Measurements from ENCODE around the gene PEA15. TPM values are rescaled to one million over a fixed set of nuclear protein-coding genes. Genes with fewer than 3 reads are reported as not detected.

The PEA15 gene
- total and polyA plus RNA-seq, 9 of the 15 experiments (the other 6 are each of a cell fraction or from before 2014, with no cell fraction given), result 8.2 to 175 (median 35.4) TPM

GRCh38 chr1:160193091-160193819, 11.9 kb upstream of the PEA15 start (continued):
- peak; percentile 71 for TF ChIP-seq RB1 (IDR thresholded peaks at IDR 0.05; ENCODE audit: low read depth)
- no peak for TF ChIP-seq PBX2 (CRISPR knock-in tag; IDR thresholded peaks at IDR 0.05; ENCODE audit: low read depth)
- TF ChIP-seq PBX2 (tag; conservative IDR thresholded peaks at IDR 0.05; ENCODE audit: low read depth), result no peak

- Histone ChIP-seq H3K4me1 (replicated peaks in 1 of 2; ENCODE audit: control insufficient read depth in 2 of 2, insufficient read depth in 2 of 2, low read length in 2 of 2) (peaks cover 4 to 10% of the 10 kb centered on the region in 2 experiments), H3K27me3 (ENCODE audit: control insufficient read depth in 2 of 2, insufficient read depth in 2 of 2, low read length in 2 of 2) (peaks cover 16 to 37% of the 10 kb centered on the region in 2 experiments; a peak in 3 of 5 replicates), H3K9me1 (ENCODE audit: control insufficient read depth, insufficient read depth, low read length) (no peaks in the 10 kb centered on the region), H3K4me3 (no peak overlapping the region), H3K79me2 (ENCODE audit: control insufficient read depth, insufficient read depth, low read length) (no peaks in the 10 kb centered on the region), H3K36me3 (ENCODE audit: control insufficient read depth, insufficient read depth, low read length) (no peaks in the 10 kb centered on the region; the same call in 2 of the 3 replicates), H4K20me1 (replicated peaks; ENCODE audit: control insufficient read depth, insufficient read depth, low read length) (no peaks in the 10 kb centered on the region), H3K9me3 (replicated peaks; ENCODE audit: control insufficient read depth, insufficient read depth, low read depth, low read length) (no peaks in the 10 kb centered on the region), H3K4me2 (ENCODE audit: insufficient read depth, low read length) (no peak overlapping the region; the same call in 1 of the 2 replicates), H2AFZ (ENCODE audit: low read depth, low read length) (peak overlapping the region; percentile 83), H3K27ac (ENCODE audit: extremely low read depth, low read depth, low read length) (no peak overlapping the region), H3K9ac (ENCODE audit: insufficient read depth in 1 of 2, low read depth in 2 of 2, low read length in 2 of 2) (peak overlapping the region in 1 of 2 experiments; percentile 83; a peak in 1 of 4 replicates)
- intact Hi-C loops (cut with micrococcal nuclease), result loop anchor here (1.0 to 10.0 kb wide), 5 partner anchors 58 to 411 kb away; no protein-coding TSS in a partner anchor
- ChIA-PET CTCF (ENCODE audit: low intra/inter-chr PET ratio) (interaction anchor here (0.6 to 2.4 kb wide), 7 partner anchors 25 to 498 kb away, joined by 3 to 13 read pairs (median 8); no protein-coding TSS in a partner anchor), POLR2A (interaction anchor here (0.7 to 1.6 kb wide), 3 partner anchors 27 to 182 kb away, joined by 3 to 9 read pairs (median 4); no protein-coding TSS in a partner anchor)
- DNase-seq (ENCODE audit: extremely low read depth in 1 of 4, low spot score in 3 of 4), result no peak
- whole genome bisulfite sequencing (ENCODE audit: insufficient coverage, low coverage, missing lambda C conversion rate), result 64% methylated on average over 8 of the region's 9 CpGs
- ATAC-seq, result no peak
- FAIRE-seq, result peak; percentile 73
- no TSS peak for BruUV-seq (replicated peaks)
- in situ Hi-C loops (cut with MboI), result no loop called here
- TF ChIP-seq GTF2E2 (tag; IDR thresholded peaks at IDR 0.05) (no peak), HDAC1 (IDR thresholded peaks at IDR 0.05) (0 out of 4 replicates have a peak, but pooled peaks of 1 of the 2 experiments have one; percentile 6), SMAD2 (IDR thresholded peaks at IDR 0.05; ENCODE audit: low read depth, low read length) (no peak), ZNF395 (CRISPR knock-in tag; IDR thresholded peaks at IDR 0.05) (no peak), LARP7 (IDR thresholded peaks at IDR 0.05) (peak; percentile 63; the same call in 1 of the 2 replicates), NFRKB (IDR thresholded peaks at IDR 0.05; ENCODE audit: low read depth) (0 out of 2 replicates have a peak, but pooled peaks have one; percentile 17), RCOR1 (IDR thresholded peaks at IDR 0.05; ENCODE audit: borderline replicate concordance in 1 of 2, low read depth in 2 of 2, low read length in 2 of 2) (no peak), ZC3H8 (IDR thresholded peaks at IDR 0.05) (0 out of 2 replicates have a peak, but pooled peaks have one; percentile 35), NR2C2 (CRISPR knock-in tag; IDR thresholded peaks at IDR 0.05) (0 out of 2 replicates have a peak, but pooled peaks have one; percentile 11), NR2C2 (tag; IDR thresholded peaks at IDR 0.05) (no peak), MCM2 (IDR thresholded peaks at IDR 0.05; ENCODE audit: low read depth) (no peak)
These were observed 11.1 kb upstream of the PEA15 start for GRCh38 chr1:160193832-160194736.
